DOHH2 (cell line): ENCODE data around the gene GRID1.

Experiments used
- H3F3A ChIP-seq: fragments of 200-600 bp; sonication (generic), shearing (Covaris generic); 2 replicates; pipeline ENCODE4 v1.6.0; 2016; ENCODE audit warnings: antibody characterized with exemption, mild to moderate bottlenecking; ENCODE audit not compliant: control insufficient read depth, insufficient read depth
- H3K27ac ChIP-seq: fragments of 200-600 bp; sonication (generic); 2 replicates; pipeline ENCODE4 v1.5.1; 2014; ENCODE audit warnings: low read depth, mild to moderate bottlenecking, low read length, moderate library complexity
- H3K27me3 ChIP-seq: fragments of 200-600 bp; sonication (generic); 2 replicates; pipeline ENCODE4 v1.6.1; 2014; ENCODE audit warnings: mild to moderate bottlenecking, low read length, mixed read lengths; ENCODE audit not compliant: control insufficient read depth
- H3K36me3 ChIP-seq: fragments of 200-600 bp; sonication (generic); 2 replicates; pipeline ENCODE4 v1.6.1; 2014; ENCODE audit warnings: mild to moderate bottlenecking, low read length, moderate library complexity, mixed read lengths; ENCODE audit not compliant: control insufficient read depth
- H3K4me1 ChIP-seq: fragments of 200-600 bp; sonication (generic); 2 replicates; pipeline ENCODE4 v1.6.1; 2014; ENCODE audit warnings: mild to moderate bottlenecking, low read length, mixed read lengths; ENCODE audit not compliant: control insufficient read depth
- H3K4me2 ChIP-seq: fragments of 200-600 bp; sonication (generic); 2 replicates; pipeline ENCODE4 v1.6.0; 2014; ENCODE audit warnings: mild to moderate bottlenecking, low read length, moderate library complexity
- H3K4me3 ChIP-seq: fragments of 200-600 bp; sonication (generic); 2 replicates; pipeline ENCODE4 v1.5.1; 2014; ENCODE audit warnings: mild to moderate bottlenecking, low read length, mixed read lengths
- H3K79me2 ChIP-seq: fragments of 200-600 bp; sonication (generic); 2 replicates; pipeline ENCODE4 v1.6.1; 2014; ENCODE audit warnings: mild to moderate bottlenecking, low read length, mixed read lengths; ENCODE audit not compliant: control insufficient read depth
- H3K9me2 ChIP-seq: fragments of 200-600 bp; sonication (generic); replicated peaks from 2 replicates; pipeline ENCODE4 v1.6.1; 2014; ENCODE audit warnings: mild to moderate bottlenecking, low read length, mixed read lengths; ENCODE audit not compliant: control insufficient read depth
- H3K9me3 ChIP-seq: fragments of 200-600 bp; sonication (generic); 2 replicates; pipeline ENCODE4 v1.6.1; 2014; ENCODE audit warnings: antibody characterized with exemption, low read length, mixed read lengths; ENCODE audit not compliant: control insufficient read depth, insufficient read depth
- H4K20me1 ChIP-seq: fragments of 200-600 bp; sonication (generic); 2 replicates; pipeline ENCODE4 v1.6.0; 2014; ENCODE audit warnings: low read depth, mild to moderate bottlenecking, antibody characterized with exemption, low read length, moderate library complexity; ENCODE audit not compliant: control insufficient read depth, insufficient read depth
- EZH2phosphoT487 ChIP-seq: fragments of 200-600 bp; sonication (generic); IDR thresholded peaks from 2 replicates; pipeline ENCODE4 v1.6.1; 2017; ENCODE audit warnings: borderline replicate concordance, mild to moderate bottlenecking, antibody characterized with exemption, low read length, moderate library complexity, mixed read lengths
- TF ChIP-seq, protein P1 (sequence below): fragments of 200-600 bp; sonication (generic); IDR thresholded peaks from one replicate; pipeline ENCODE4 v1.5.1; 2014; ENCODE audit warnings: antibody characterized with exemption, mild to moderate bottlenecking, low read depth, low read length; ENCODE audit not compliant: poor library complexity, severe bottlenecking

Gene GRID1

GRCh38 chr10:85908462-85908861 lies 458.1 kb downstream of the GRID1 start:
- no peak for TF ChIP-seq EZH2phosphoT487
- TF ChIP-seq, protein P1, sequence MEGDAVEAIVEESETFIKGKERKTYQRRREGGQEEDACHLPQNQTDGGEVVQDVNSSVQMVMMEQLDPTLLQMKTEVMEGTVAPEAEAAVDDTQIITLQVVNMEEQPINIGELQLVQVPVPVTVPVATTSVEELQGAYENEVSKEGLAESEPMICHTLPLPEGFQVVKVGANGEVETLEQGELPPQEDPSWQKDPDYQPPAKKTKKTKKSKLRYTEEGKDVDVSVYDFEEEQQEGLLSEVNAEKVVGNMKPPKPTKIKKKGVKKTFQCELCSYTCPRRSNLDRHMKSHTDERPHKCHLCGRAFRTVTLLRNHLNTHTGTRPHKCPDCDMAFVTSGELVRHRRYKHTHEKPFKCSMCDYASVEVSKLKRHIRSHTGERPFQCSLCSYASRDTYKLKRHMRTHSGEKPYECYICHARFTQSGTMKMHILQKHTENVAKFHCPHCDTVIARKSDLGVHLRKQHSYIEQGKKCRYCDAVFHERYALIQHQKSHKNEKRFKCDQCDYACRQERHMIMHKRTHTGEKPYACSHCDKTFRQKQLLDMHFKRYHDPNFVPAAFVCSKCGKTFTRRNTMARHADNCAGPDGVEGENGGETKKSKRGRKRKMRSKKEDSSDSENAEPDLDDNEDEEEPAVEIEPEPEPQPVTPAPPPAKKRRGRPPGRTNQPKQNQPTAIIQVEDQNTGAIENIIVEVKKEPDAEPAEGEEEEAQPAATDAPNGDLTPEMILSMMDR: no peak
- H3K27ac ChIP-seq: no peak overlapping the region
- no peak overlapping the region for H3K4me2 ChIP-seq
- no peak overlapping the region for H3K4me3 ChIP-seq
- no peaks in the 10 kb centered on the region for H4K20me1 ChIP-seq
- no peaks in the 10 kb centered on the region for H3K9me3 ChIP-seq
- no peaks in the 10 kb centered on the region for H3K79me2 ChIP-seq
- no peaks in the 10 kb centered on the region for H3K9me2 ChIP-seq
- no peaks in the 10 kb centered on the region for H3K36me3 ChIP-seq
- H3F3A ChIP-seq: no peaks in the 10 kb centered on the region
- H3K27me3 ChIP-seq: peaks cover 14% of the 10 kb centered on the region; the same call in 1 of the 2 replicates
- H3K4me1 ChIP-seq: no peaks in the 10 kb centered on the region

GRCh38 chr10:85902051-85902450 lies 464.5 kb downstream of the GRID1 start:
- Histone ChIP-seq H3K9me3 (no peaks in the 10 kb centered on the region), H3K79me2 (no peaks in the 10 kb centered on the region), H3K4me3 (no peak overlapping the region), H3K9me2 (no peaks in the 10 kb centered on the region), H3K36me3 (no peaks in the 10 kb centered on the region), H3K4me1 (no peaks in the 10 kb centered on the region), H4K20me1 (no peaks in the 10 kb centered on the region), H3K27me3 (0 out of 2 replicates have a peak, but pooled peaks cover 4% of the 10 kb centered on the region), H3K27ac (no peak overlapping the region), H3K4me2 (no peak overlapping the region), H3F3A (no peaks in the 10 kb centered on the region)
- TF ChIP-seq, protein P1: no peak
- no peak for TF ChIP-seq EZH2phosphoT487

DNA sequence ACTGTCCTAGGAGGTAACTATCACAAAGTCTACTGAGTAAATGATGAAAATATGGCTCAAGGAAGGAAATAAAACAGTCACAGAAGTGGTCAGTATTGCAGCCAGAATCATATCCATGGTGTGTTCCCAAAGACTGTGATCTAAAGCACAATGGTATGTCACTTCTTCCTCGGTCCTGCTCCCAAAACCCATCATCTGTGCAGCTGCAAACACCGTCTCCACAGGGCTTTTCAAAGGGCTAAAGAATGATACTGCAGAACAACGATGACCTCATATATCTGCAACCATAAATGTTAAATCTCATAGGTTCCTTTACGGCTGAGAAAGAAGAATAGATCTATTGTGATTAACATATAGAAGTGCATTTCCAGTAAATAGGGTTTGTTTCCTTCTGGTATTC lies 465.0 kb downstream of the GRID1 start:
- Histone ChIP-seq H3F3A (no peaks in the 10 kb centered on the region), H3K9me2 (no peaks in the 10 kb centered on the region), H3K4me1 (no peaks in the 10 kb centered on the region), H4K20me1 (no peaks in the 10 kb centered on the region), H3K4me2 (no peak overlapping the region), H3K4me3 (no peak overlapping the region), H3K9me3 (no peaks in the 10 kb centered on the region), H3K27me3 (0 out of 2 replicates have a peak, but pooled peaks cover 4% of the 10 kb centered on the region), H3K36me3 (no peaks in the 10 kb centered on the region), H3K27ac (no peak overlapping the region), H3K79me2 (no peaks in the 10 kb centered on the region)
- TF ChIP-seq EZH2phosphoT487: no peak
- TF ChIP-seq, protein P1: no peak
